OCI-LY1 (cell line): ENCODE measurements around the gene GAN.

Source experiments
- H2AFZ ChIP-seq: fragments of 200-600 bp; sonication (generic), shearing (Covaris generic); 2 replicates; pipeline ENCODE4 v1.6.0; 2014; ENCODE audit warnings: antibody characterized with exemption, mild to moderate bottlenecking, low read length
- H3F3A ChIP-seq: fragments of 200-600 bp; sonication (generic), shearing (Covaris generic); 2 replicates; pipeline ENCODE4 v1.6.0; 2014; ENCODE audit warnings: mild to moderate bottlenecking, antibody characterized with exemption, low read length, moderate library complexity; ENCODE audit not compliant: insufficient read depth
- H3K27ac ChIP-seq: fragments of 200-600 bp; sonication (generic); 2 replicates; pipeline ENCODE4 v1.5.1; 2014; ENCODE audit warnings: low read length, mixed run types, mild to moderate bottlenecking, low read depth; ENCODE audit not compliant: poor library complexity, severe bottlenecking
- H3K27me3 ChIP-seq: fragments of 200-600 bp; sonication (generic); 2 replicates; pipeline ENCODE4 v1.6.0; 2014; ENCODE audit warnings: antibody characterized with exemption, mild to moderate bottlenecking, low read length, moderate library complexity; ENCODE audit not compliant: insufficient read depth
- H3K36me3 ChIP-seq: fragments of 200-600 bp; sonication (generic); 2 replicates; pipeline ENCODE4 v1.6.1; 2014; ENCODE audit warnings: mild to moderate bottlenecking, antibody characterized with exemption, low read length, moderate library complexity, mixed read lengths; ENCODE audit not compliant: insufficient read depth
- H3K4me1 ChIP-seq: fragments of 200-600 bp; sonication (generic); 2 replicates; pipeline ENCODE4 v1.5.1; 2014; ENCODE audit warnings: mild to moderate bottlenecking, low read length, moderate library complexity; ENCODE audit not compliant: insufficient read depth, severe bottlenecking
- H3K4me2 ChIP-seq: fragments of 200-600 bp; sonication (generic), shearing (Covaris generic); 2 replicates; pipeline ENCODE4 v1.6.1; 2014; ENCODE audit warnings: low read length
- H3K4me3 ChIP-seq: fragments of 200-600 bp; sonication (generic); 2 replicates; pipeline ENCODE4 v1.5.1; 2014; ENCODE audit warnings: low read length, low read depth, mild to moderate bottlenecking, mixed read lengths; ENCODE audit not compliant: poor library complexity, severe bottlenecking
- H3K79me2 ChIP-seq: fragments of 200-600 bp; shearing (Covaris generic); 2 replicates; pipeline ENCODE4 v1.6.1; 2016; ENCODE audit warnings: mixed run types, low read length, mixed read lengths; ENCODE audit not compliant: insufficient read depth
- H3K9ac ChIP-seq: fragments of 200-600 bp; sonication (generic), shearing (Covaris generic); 2 replicates; pipeline ENCODE4 v1.6.1; 2014; ENCODE audit warnings: mild to moderate bottlenecking, low read length, mixed read lengths
- H3K9me2 ChIP-seq: fragments of 200-600 bp; sonication (generic), shearing (Covaris generic); 2 replicates; pipeline ENCODE4 v1.6.1; 2014; ENCODE audit warnings: low read depth, mild to moderate bottlenecking, low read length, mixed read lengths
- H3K9me3 ChIP-seq: fragments of 200-600 bp; shearing (Covaris generic); 2 replicates; pipeline ENCODE4 v1.6.1; 2014; ENCODE audit warnings: low read length, mixed read lengths
- H4K20me1 ChIP-seq: fragments of 200-600 bp; sonication (generic), shearing (Covaris generic); 2 replicates; pipeline ENCODE4 v1.6.0; 2016; ENCODE audit warnings: mild to moderate bottlenecking, low read length; ENCODE audit not compliant: insufficient read depth
- EZH2 ChIP-seq: fragments of 200-600 bp; sonication (generic), shearing (Covaris generic); IDR thresholded peaks from 2 replicates; pipeline ENCODE4 v1.8.0; 2017; ENCODE audit warnings: borderline replicate concordance, mixed run types, mild to moderate bottlenecking, antibody characterized with exemption, low read length, moderate library complexity, mixed read lengths
- TF ChIP-seq, protein P1 (sequence below): fragments of 200-600 bp; sonication (generic), shearing (Covaris generic); IDR thresholded peaks from 2 replicates; pipeline ENCODE4 v1.5.1; 2017; ENCODE audit warnings: mild to moderate bottlenecking, antibody characterized with exemption, low read length, moderate library complexity, mixed read lengths

GAN gene

DNA sequence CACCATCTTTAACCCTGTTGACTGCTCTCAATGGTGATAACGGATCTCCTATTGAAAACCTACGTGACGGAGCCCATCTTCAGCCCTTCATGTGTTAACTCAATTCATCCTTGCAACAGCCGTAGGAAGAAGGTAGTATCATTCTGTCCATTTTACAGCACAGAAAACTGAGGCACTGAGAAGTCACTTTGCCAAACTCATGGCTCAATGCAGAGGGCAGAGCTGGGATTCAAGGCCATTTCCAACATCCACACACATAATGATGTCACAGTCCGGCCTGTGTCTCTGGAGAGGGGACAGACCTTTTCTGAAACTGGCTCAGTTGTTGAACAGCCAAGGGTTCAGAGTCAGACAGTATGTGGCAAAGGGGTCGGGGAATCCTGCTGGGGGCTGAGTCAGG is 77.2 kb downstream of the GAN start:
- H3K27me3 ChIP-seq = no peaks in the 10 kb centered on the region
- no peak overlapping the region for H3K9ac ChIP-seq
- TF ChIP-seq, protein P1, sequence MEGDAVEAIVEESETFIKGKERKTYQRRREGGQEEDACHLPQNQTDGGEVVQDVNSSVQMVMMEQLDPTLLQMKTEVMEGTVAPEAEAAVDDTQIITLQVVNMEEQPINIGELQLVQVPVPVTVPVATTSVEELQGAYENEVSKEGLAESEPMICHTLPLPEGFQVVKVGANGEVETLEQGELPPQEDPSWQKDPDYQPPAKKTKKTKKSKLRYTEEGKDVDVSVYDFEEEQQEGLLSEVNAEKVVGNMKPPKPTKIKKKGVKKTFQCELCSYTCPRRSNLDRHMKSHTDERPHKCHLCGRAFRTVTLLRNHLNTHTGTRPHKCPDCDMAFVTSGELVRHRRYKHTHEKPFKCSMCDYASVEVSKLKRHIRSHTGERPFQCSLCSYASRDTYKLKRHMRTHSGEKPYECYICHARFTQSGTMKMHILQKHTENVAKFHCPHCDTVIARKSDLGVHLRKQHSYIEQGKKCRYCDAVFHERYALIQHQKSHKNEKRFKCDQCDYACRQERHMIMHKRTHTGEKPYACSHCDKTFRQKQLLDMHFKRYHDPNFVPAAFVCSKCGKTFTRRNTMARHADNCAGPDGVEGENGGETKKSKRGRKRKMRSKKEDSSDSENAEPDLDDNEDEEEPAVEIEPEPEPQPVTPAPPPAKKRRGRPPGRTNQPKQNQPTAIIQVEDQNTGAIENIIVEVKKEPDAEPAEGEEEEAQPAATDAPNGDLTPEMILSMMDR = no peak
- TF ChIP-seq EZH2 = no peak
- H3K79me2 ChIP-seq = no peaks in the 10 kb centered on the region
- no peak overlapping the region for H3K4me3 ChIP-seq
- no peak overlapping the region for H3K27ac ChIP-seq
- H3F3A ChIP-seq = no peaks in the 10 kb centered on the region
- H3K9me2 ChIP-seq = no peaks in the 10 kb centered on the region
- H3K36me3 ChIP-seq = no peaks in the 10 kb centered on the region; the same call in 1 of the 2 replicates
- no peak overlapping the region for H3K4me2 ChIP-seq
- no peaks in the 10 kb centered on the region for H3K9me3 ChIP-seq
- H2AFZ ChIP-seq = no peak overlapping the region
- H3K4me1 ChIP-seq = no peaks in the 10 kb centered on the region
- no peaks in the 10 kb centered on the region for H4K20me1 ChIP-seq

DNA sequence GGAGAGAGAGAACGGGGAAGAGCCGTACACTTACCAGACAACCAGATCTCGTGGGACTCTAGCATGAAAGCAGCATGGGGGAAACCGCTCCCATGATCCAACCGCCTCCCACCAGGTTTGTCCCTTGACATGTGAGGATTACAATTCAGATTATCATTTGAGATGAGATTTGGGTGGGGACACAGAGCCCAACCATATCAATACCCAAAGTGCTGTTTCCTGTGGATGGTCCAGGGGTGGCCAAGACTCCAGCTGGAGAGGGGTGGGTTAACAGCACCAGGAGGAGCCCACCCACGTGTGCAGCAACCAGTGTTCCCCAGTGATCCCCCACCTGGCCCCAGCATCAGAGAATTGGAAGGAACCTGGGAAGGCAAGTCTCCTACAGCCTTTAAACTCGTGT is 79.7 kb downstream of the GAN start:
- Histone ChIP-seq H3K36me3 (no peaks in the 10 kb centered on the region; the same call in 1 of the 2 replicates), H3K79me2 (no peaks in the 10 kb centered on the region), H3K9ac (no peak overlapping the region), H4K20me1 (no peaks in the 10 kb centered on the region), H3K4me2 (no peak overlapping the region), H3K9me3 (no peaks in the 10 kb centered on the region), H3K27me3 (no peaks in the 10 kb centered on the region; the same call in 1 of the 2 replicates), H3K4me3 (no peak overlapping the region), H3K4me1 (no peaks in the 10 kb centered on the region), H3K27ac (no peak overlapping the region), H3F3A (no peaks in the 10 kb centered on the region), H2AFZ (no peak overlapping the region), H3K9me2 (no peaks in the 10 kb centered on the region)
- TF ChIP-seq EZH2 = no peak
- TF ChIP-seq, protein P1 = no peak

- no peaks in the 10 kb centered on the region; the same call in 1 of the 2 replicates for H3K36me3 ChIP-seq
- no peaks in the 10 kb centered on the region for H3K9me2 ChIP-seq
- H3K9me3 ChIP-seq = no peaks in the 10 kb centered on the region
- no peaks in the 10 kb centered on the region for H3K79me2 ChIP-seq
- no peaks in the 10 kb centered on the region for H4K20me1 ChIP-seq
- no peak overlapping the region for H3K27ac ChIP-seq
- no peaks in the 10 kb centered on the region; the same call in 1 of the 2 replicates for H3K27me3 ChIP-seq
- no peak overlapping the region for H2AFZ ChIP-seq
- H3K4me1 ChIP-seq = no peaks in the 10 kb centered on the region
- H3K4me2 ChIP-seq = no peak overlapping the region
- no peak overlapping the region for H3K9ac ChIP-seq
- no peak overlapping the region for H3K4me3 ChIP-seq
- no peaks in the 10 kb centered on the region for H3F3A ChIP-seq
- TF ChIP-seq, protein P1 = no peak
- no peak for TF ChIP-seq EZH2
Measured at GRCh38 chr16:81394966-81395655, 80.3 kb downstream of the GAN start.
